Endodermal cell (in vitro differentiated cells): ENCODE results near the gene PSMB7. TPM values are rescaled to one million over a fixed set of nuclear protein-coding genes. Genes with fewer than 3 reads are reported as not detected.

Experiments used
- DNase-seq: peaks from one replicate; pipeline ENCODE4 v3.0.0-alpha.2; 2017
- H3K27ac ChIP-seq: 2 replicates; pipeline ENCODE4 v1.5.1; 2013; ENCODE audit warnings: mild to moderate bottlenecking, low read depth, low read length, moderate library complexity
- H3K27me3 ChIP-seq: 2 replicates; pipeline ENCODE4 v1.6.1; 2013; ENCODE audit warnings: mild to moderate bottlenecking, low read length, moderate library complexity; ENCODE audit not compliant: insufficient read depth, control insufficient read depth, poor library complexity, severe bottlenecking
- H3K36me3 ChIP-seq: 2 replicates; pipeline ENCODE4 v1.7.0; 2013; ENCODE audit warnings: mild to moderate bottlenecking, low read length, moderate library complexity; ENCODE audit not compliant: control insufficient read depth, insufficient read depth
- H3K4me1 ChIP-seq: one replicate; pipeline ENCODE4 v1.7.0; 2013; ENCODE audit warnings: low read length; ENCODE audit not compliant: control insufficient read depth, insufficient read depth
- H3K4me3 ChIP-seq: 2 replicates; pipeline ENCODE4 v1.5.1; 2013; ENCODE audit warnings: mild to moderate bottlenecking, low read length, moderate library complexity
- H3K9ac ChIP-seq: 2 replicates; pipeline ENCODE4 v1.6.1; 2013; ENCODE audit warnings: mild to moderate bottlenecking, low read length, moderate library complexity; ENCODE audit not compliant: poor library complexity, severe bottlenecking; ENCODE audit errors: extremely low read depth
- H3K9me3 ChIP-seq: 2 replicates; pipeline ENCODE4 v1.6.1; 2013; ENCODE audit warnings: mild to moderate bottlenecking, low read length, moderate library complexity; ENCODE audit not compliant: control insufficient read depth
- H3K27ac Mint-ChIP-seq: 2 replicates; pipeline ENCODE4 v1.8.0; 2020; ENCODE audit warnings: mixed read lengths
- H3K27me3 Mint-ChIP-seq: 2 replicates; pipeline ENCODE4 v1.8.0; 2021; ENCODE audit warnings: mild to moderate bottlenecking, mixed read lengths; ENCODE audit not compliant: insufficient read depth
- H3K36me3 Mint-ChIP-seq: 2 replicates; pipeline ENCODE4 v1.8.0; 2020; ENCODE audit warnings: low read depth, mixed read lengths
- H3K4me1 Mint-ChIP-seq: 2 replicates; pipeline ENCODE4 v1.8.0; 2020; ENCODE audit warnings: mixed read lengths
- H3K4me3 Mint-ChIP-seq: 2 replicates; pipeline ENCODE4 v1.8.0; 2020; ENCODE audit warnings: mild to moderate bottlenecking, moderate library complexity, mixed read lengths
- H3K9me3 Mint-ChIP-seq: 2 replicates; pipeline ENCODE4 v1.8.0; 2020; ENCODE audit warnings: mild to moderate bottlenecking, mixed read lengths
- whole genome bisulfite sequencing, 2 experiments: methylation state at CpG; one replicate each; pipeline versions ENCODE4 v1.1.5 to v1.1.7; 2013; ENCODE audit warnings: missing lambda C conversion rate in 2 of 2, mixed read lengths in 1 of 2; ENCODE audit not compliant: insufficient coverage in 1 of 2, insufficient read length in 1 of 2; 5-methylcytosine and 5-hydroxymethylcytosine counted together
- total RNA-seq, 2 donors: library from RNA; stranded (reverse); fragmentation: NEBNext Ultra II Directional in 1 of 2; extraction: Animal tissue kit (Norgen Biotek cat#: 25700) in 1 of 2; gene quantifications; 2 replicates in 1 of 2; 3 replicates in 1 of 2; pipeline ENCODE4 v1.2.1, GENCODE V29; 2021
- TF ChIP-seq, protein P1 (sequence below): fragments of 200-600 bp; sonication (generic); conservative IDR thresholded peaks from 2 replicates; pipeline ENCODE4 v1.5.0; 2021; ENCODE audit warnings: antibody characterized with exemption, mild to moderate bottlenecking

Gene PSMB7
- total RNA-seq, 2 donors from 2014 or later, result 203 to 223 TPM

DNA sequence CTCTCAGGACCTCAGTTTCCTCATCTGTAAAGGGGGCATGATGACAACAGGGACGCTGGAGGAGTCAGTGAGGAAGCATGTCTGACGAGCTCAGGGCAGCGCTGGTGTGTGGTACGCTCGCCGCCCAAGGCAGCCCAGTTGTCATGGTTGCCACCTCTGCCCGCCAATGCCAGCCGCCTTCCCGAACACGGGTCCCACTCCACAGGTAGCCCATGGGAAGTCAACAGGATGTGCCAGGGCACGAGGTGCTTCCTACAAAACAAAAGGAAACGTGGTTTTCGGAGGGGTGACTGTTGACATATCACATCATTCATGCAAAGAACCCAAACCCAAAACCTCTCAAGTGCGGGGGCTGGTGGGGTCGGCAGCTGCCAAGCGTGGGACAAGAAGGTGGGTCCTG is 99.4 kb downstream of the PSMB7 start:
- Mint-ChIP-seq H3K36me3 (peaks cover 10% of the 10 kb centered on the region), H3K27ac (no peak overlapping the region), H3K9me3 (no peaks in the 10 kb centered on the region), H3K4me1 (no peaks in the 10 kb centered on the region), H3K27me3 (no peaks in the 10 kb centered on the region), H3K4me3 (no peak overlapping the region)
- H3K9ac ChIP-seq, result no peak overlapping the region
- H3K27me3 ChIP-seq, result no peaks in the 10 kb centered on the region
- TF ChIP-seq, protein P1, sequence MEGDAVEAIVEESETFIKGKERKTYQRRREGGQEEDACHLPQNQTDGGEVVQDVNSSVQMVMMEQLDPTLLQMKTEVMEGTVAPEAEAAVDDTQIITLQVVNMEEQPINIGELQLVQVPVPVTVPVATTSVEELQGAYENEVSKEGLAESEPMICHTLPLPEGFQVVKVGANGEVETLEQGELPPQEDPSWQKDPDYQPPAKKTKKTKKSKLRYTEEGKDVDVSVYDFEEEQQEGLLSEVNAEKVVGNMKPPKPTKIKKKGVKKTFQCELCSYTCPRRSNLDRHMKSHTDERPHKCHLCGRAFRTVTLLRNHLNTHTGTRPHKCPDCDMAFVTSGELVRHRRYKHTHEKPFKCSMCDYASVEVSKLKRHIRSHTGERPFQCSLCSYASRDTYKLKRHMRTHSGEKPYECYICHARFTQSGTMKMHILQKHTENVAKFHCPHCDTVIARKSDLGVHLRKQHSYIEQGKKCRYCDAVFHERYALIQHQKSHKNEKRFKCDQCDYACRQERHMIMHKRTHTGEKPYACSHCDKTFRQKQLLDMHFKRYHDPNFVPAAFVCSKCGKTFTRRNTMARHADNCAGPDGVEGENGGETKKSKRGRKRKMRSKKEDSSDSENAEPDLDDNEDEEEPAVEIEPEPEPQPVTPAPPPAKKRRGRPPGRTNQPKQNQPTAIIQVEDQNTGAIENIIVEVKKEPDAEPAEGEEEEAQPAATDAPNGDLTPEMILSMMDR, result no peak
- no peak overlapping the region for H3K4me3 ChIP-seq
- 91 to 99% methylated on average over 13 to 16 of the region's 16 CpGs for WGBS, 2 experiments
- no peak overlapping the region for H3K27ac ChIP-seq
- no peaks in the 10 kb centered on the region for H3K9me3 ChIP-seq
- H3K4me1 ChIP-seq, result no peaks in the 10 kb centered on the region
- H3K36me3 ChIP-seq, result peaks cover 4% of the 10 kb centered on the region
- no peak for DNase-seq

DNA sequence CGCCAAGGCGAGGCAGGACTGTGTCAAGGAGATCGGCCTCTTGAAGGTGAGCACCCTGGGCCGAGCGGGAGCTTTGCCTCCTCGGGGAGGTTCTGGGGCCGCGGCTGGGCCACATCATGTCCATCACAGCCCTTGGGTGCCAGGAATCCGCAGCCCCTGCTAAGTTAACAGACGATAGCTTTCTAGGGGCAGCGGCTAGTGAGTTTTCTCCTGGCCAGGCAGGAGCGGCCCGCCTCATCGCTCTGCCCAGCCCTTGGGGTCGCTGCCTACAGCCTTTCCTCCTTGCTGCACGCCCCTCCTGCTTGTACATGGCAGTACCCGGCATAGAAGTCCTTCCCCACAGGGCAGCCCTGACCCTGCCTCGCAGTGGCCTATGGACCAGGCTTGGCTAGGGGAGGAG is 101.3 kb downstream of the PSMB7 start:
- TF ChIP-seq, protein P1, result no peak
- no peaks in the 10 kb centered on the region for H3K9me3 ChIP-seq
- H3K27me3 Mint-ChIP-seq, result no peaks in the 10 kb centered on the region
- H3K27me3 ChIP-seq, result no peaks in the 10 kb centered on the region
- 93 to 95% methylated on average over 18 of the region's 18 CpGs for WGBS, 2 experiments
- no peak overlapping the region for H3K4me3 Mint-ChIP-seq
- no peak overlapping the region for H3K27ac Mint-ChIP-seq
- no peak overlapping the region for H3K9ac ChIP-seq
- H3K36me3 Mint-ChIP-seq, result peaks cover 7% of the 10 kb centered on the region
- H3K4me1 ChIP-seq, result no peaks in the 10 kb centered on the region
- H3K4me3 ChIP-seq, result no peak overlapping the region
- no peaks in the 10 kb centered on the region for H3K9me3 Mint-ChIP-seq
- peaks cover 4% of the 10 kb centered on the region for H3K36me3 ChIP-seq
- H3K4me1 Mint-ChIP-seq, result no peaks in the 10 kb centered on the region
- no peak for DNase-seq
- no peak overlapping the region for H3K27ac ChIP-seq

DNA sequence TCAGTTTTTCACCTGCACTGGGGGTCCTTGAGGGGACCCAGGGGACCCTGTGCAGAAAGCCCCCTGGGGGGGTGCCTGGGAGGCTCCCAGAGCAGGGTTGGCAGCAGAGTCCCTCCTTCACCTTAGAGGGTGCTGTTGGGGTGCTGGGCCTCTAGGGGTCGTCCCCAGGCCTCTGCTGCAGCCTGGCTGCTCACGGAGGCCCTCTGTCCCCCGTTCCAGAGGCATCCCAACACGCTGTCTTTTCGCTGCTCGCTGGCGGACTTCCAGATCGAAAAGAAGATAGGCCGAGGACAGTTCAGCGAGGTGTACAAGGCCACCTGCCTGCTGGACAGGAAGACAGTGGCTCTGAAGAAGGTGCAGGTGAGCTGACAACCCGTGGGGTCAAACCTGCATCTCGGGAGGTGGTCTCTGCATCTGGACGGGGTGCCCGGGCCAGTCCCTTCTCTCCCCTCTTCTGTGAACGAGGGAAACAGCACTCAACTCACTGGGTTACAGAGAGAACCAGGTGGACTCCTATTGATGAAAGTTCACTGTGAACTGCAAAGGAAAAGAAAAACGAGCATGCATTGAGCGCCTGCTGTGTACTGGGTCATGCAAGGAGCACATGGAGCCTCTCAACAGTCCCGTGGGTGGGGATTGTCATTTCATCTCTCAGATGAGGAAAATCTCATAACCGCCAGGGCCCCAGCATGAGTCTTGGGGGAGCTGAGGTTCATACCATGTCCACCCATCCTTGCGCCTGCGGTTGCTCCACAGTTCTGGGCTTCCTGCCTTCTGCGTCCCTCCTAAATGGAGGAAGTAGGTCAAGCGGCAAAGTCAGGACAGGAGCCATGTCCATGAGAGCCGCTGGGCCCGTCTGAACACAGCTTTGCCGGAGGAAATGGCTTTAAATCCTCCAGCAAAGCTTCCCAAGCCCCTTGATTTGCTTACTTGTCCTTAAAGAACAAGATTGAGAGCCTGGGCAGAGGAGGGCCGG is 102.7 kb downstream of the PSMB7 start:
- Histone ChIP-seq H3K4me1 (no peaks in the 10 kb centered on the region), H3K27ac (no peak overlapping the region), H3K36me3 (peaks cover 2% of the 10 kb centered on the region), H3K9ac (no peak overlapping the region), H3K27me3 (no peaks in the 10 kb centered on the region), H3K9me3 (no peaks in the 10 kb centered on the region), H3K4me3 (no peak overlapping the region)
- H3K9me3 Mint-ChIP-seq, result no peaks in the 10 kb centered on the region
- TF ChIP-seq, protein P1, result peak; percentile 59
- peak; percentile 72 for DNase-seq
- peaks cover 3% of the 10 kb centered on the region for H3K36me3 Mint-ChIP-seq
- H3K4me3 Mint-ChIP-seq, result no peak overlapping the region
- H3K27me3 Mint-ChIP-seq, result no peaks in the 10 kb centered on the region
- WGBS, 2 experiments, result 87 to 89% methylated on average over 19 to 27 of the region's 27 CpGs
- no peaks in the 10 kb centered on the region for H3K4me1 Mint-ChIP-seq
- H3K27ac Mint-ChIP-seq, result no peak overlapping the region
